WI38 (cell line): ENCODE data around the gene HMOX1.
"Not testable (repeated sequence)": the region's sequence is repeated elsewhere in the genome, so short reads cannot be mapped to it uniquely, and the experiment has no call there.

Experiments
- H3K4me3 ChIP-seq: 2 replicates; pipeline ENCODE4 v1.5.1; 2011; ENCODE audit warnings: low read depth, mild to moderate bottlenecking, control low read depth, low read length
- CTCF ChIP-seq: IDR thresholded peaks from 2 replicates; pipeline ENCODE4 v1.5.1; 2012; ENCODE audit warnings: low read depth, mild to moderate bottlenecking, control low read depth, low read length

The HMOX1 gene

GRCh38 chr22:35437049-35437448 is 56.2 kb downstream of the HMOX1 start:
- no peak for TF ChIP-seq CTCF

GRCh38 chr22:35438673-35439364 is 57.9 kb downstream of the HMOX1 start:
- not testable (repeated sequence) for H3K4me3 ChIP-seq

More at GRCh38 chr22:35437049-35437448, 56.2 kb downstream of the HMOX1 start:
- no peak overlapping the region for H3K4me3 ChIP-seq

GRCh38 chr22:35439365-35439717 is 58.4 kb downstream of the HMOX1 start:
- TF ChIP-seq CTCF = no peak
- H3K4me3 ChIP-seq = no peak overlapping the region

GRCh38 chr22:35440129-35440528 is 59.2 kb downstream of the HMOX1 start:
- no peak overlapping the region for H3K4me3 ChIP-seq
- no peak for TF ChIP-seq CTCF

- no peak for TF ChIP-seq CTCF
- H3K4me3 ChIP-seq = no peak overlapping the region
These were observed 60.7 kb downstream of the HMOX1 start for GRCh38 chr22:35441489-35442100.

- TF ChIP-seq CTCF = no peak
- H3K4me3 ChIP-seq = no peak overlapping the region
These were observed 61.6 kb downstream of the HMOX1 start for GRCh38 chr22:35442471-35442870.

GRCh38 chr22:35443338-35443737 is 62.4 kb downstream of the HMOX1 start:
- TF ChIP-seq CTCF = no peak
- H3K4me3 ChIP-seq = no peak overlapping the region
